Lower leg skin (tissue), 3 donors: ENCODE measurements around the gene THBS4.

Experiments used
- POLR2A ChIP-seq, 2 donors: fragments of 450-650 bp; IDR thresholded peaks; one replicate each; pipeline ENCODE4 v1.6.1; 2016 to 2017; ENCODE audit warnings: antibody characterized with exemption in 2 of 2, mild to moderate bottlenecking in 1 of 2, moderate library complexity in 1 of 2
- TF ChIP-seq, protein P1 (sequence below), 3 donors: fragments of 450-650 bp; IDR thresholded peaks; one replicate each; pipeline ENCODE4 v1.5.1; 2016; ENCODE audit warnings: antibody characterized with exemption in 3 of 3, mild to moderate bottlenecking in 3 of 3, moderate library complexity in 2 of 3

DNA sequence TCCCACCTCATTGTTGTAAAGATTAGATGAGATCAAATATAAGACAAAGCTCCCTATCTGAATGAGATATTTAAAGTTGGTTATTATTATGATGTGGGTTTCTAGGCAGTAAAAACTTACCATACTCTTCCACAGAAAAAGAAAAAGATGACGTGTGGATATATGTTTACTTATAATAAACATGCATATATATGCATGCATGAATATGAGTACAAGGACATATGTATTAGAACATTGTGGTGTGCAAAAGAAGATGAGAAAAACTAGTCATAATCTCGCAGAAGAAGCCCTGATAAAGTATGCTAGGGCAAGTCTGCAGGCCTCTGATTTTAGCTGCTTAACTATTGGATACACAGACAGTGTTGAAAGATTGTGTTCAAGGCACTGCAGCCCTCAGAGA is 10.1 kb upstream of the THBS4 start:
- TF ChIP-seq, protein P1, sequence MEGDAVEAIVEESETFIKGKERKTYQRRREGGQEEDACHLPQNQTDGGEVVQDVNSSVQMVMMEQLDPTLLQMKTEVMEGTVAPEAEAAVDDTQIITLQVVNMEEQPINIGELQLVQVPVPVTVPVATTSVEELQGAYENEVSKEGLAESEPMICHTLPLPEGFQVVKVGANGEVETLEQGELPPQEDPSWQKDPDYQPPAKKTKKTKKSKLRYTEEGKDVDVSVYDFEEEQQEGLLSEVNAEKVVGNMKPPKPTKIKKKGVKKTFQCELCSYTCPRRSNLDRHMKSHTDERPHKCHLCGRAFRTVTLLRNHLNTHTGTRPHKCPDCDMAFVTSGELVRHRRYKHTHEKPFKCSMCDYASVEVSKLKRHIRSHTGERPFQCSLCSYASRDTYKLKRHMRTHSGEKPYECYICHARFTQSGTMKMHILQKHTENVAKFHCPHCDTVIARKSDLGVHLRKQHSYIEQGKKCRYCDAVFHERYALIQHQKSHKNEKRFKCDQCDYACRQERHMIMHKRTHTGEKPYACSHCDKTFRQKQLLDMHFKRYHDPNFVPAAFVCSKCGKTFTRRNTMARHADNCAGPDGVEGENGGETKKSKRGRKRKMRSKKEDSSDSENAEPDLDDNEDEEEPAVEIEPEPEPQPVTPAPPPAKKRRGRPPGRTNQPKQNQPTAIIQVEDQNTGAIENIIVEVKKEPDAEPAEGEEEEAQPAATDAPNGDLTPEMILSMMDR (IDR thresholded peaks at IDR 0.05), result no peak
- no peak for TF ChIP-seq POLR2A (IDR thresholded peaks at IDR 0.05)
